ENCODE data around the gene TAMM41.
"Not testable (repeated sequence)": the region's sequence is repeated elsewhere in the genome, so short reads cannot be mapped to it uniquely, and the experiment has no call there.

Gene TAMM41

DNA sequence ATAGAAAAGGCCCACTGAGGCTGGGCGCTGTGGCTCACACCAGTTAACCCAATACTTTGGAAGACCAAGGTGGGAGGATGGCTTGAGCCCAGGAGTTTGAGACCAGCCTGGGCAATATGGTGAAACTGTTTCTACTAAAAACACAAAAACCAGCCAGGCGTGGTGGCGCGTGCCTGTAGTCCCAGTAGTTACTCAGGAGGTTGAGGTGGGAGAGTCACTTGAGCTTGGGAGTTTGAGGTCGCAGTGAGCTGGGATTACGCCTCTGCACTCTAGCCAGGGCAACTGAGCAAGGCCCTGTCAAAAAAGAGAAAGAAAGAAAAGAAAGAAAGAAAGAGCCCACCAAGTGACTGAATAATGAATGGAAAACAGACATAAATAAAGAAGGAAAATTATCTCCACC lies 32.0 kb downstream of the TAMM41 start:
- DNase-seq = no peak

GRCh38 chr3:11810276-11810675 lies 36.4 kb downstream of the TAMM41 start:
- DNase-seq = no peak

GRCh38 chr3:11808231-11808630 lies 38.5 kb downstream of the TAMM41 start:
- DNase-seq = no peak

DNA sequence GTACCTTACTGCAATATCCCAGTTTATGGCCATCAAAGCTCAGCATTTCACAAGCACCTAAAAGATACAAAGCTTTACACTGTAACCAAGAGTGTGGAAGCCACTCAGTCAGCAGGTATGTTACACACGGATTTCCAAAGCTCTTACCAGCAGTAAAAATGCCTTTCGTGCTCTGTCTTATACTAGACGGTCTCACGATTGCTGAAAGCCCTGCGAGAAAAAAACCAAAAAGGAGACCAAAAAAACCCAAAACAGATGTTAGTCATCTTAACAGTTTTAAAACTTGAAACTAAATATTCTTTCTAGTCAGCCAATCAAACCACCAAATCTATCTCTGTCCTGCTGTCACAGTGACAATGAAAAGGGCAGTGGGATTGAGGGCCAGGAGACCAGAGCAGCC lies 39.0 kb downstream of the TAMM41 start:
- DNase-seq = no peak

DNA sequence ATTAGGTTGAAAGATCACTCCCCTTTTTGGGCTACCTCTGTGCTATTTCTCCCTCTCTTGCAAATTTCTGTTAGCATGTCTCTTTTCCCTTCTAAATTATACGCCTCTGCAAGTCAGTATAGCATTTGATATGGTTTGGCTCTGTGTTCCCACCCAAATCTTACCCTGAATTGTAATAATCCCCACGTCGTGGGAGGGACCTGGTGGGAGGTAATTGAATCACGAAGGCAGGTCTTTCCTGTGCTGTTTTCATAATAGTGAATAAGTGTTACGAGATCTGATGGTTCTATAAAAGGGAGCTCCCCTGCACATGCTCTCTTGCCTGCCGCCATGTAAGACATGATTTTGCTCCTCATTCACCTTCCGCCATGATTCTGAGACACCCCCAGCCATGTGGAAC lies 41.0 kb downstream of the TAMM41 start:
- no peak for DNase-seq

DNA sequence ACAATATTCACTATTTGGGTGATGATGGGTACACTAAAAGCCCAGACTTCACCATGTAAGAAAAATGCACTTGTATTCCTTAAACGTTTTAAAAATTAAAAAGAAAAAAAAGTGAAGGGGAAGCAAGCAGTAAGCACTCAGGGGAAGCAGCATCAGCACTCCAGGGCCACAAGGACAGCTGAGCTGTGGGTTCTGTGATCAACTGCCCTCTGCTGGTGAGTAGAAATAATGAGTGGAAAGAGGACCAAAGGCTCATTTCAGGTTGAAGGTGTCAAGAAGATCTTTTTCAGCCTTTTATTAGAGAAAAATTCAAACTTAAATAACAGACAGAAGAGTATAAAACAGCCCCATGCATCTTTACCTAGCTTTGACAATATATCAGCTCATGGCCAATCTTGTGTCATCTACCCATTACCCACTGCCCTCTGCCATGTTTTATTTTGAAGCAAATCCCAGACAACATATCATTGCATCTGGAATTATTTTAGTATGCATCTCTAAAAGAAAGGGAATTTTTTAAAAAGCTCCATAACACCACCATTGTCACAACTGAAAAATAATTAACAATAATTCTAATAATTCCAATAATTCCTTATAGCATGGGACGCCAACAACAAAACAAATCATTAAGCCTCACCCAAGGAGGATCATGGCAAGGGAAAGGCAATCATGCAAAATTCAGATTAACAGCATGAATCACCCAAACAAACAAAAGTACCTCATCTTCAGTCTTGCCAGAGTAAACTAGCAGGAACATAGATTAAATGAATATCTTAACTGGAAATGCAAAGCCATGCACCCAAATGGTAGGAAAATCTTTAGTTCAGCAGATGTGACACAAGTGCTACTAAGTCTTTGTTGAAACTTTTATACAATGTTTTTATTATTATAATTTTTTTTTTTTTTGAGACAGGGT lies 42.5 kb downstream of the TAMM41 start:
- peak in 1 of 2 experiments; percentile 27 for DNase-seq

GRCh38 chr3:11799791-11800190 lies 46.9 kb downstream of the TAMM41 start:
- DNase-seq = no peak

GRCh38 chr3:11794927-11795326 lies 51.8 kb downstream of the TAMM41 start:
- DNase-seq = no peak

GRCh38 chr3:11791339-11792200 lies 55.1 kb downstream of the TAMM41 start:
- no peak for DNase-seq

- DNase-seq = no peak
Observed at GRCh38 chr3:11789412-11789811, 57.3 kb downstream of the TAMM41 start.

- DNase-seq = no peak
Observed at GRCh38 chr3:11784971-11785377, 61.7 kb downstream of the TAMM41 start.

DNA sequence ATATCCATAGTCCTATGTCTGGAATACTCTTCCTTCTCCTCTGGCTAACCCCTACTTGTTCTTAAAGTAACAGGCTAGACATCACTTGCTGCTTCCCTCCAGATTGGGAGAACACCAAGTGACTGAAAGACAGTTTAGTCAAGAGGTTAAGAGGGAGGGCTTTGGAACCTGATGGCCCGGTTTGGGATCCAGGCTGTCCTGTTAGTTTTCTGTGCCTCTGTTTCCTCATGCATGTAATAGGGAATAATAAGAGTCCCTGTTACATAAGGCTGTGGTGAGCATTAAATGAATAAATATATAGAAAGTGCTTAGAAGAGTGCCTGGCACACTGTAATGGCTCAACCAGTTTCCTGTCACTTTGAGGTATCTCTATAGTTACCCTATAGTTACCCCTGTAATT lies 66.3 kb downstream of the TAMM41 start:
- DNase-seq = no peak

- DNase-seq = no peak
Observed at GRCh38 chr3:11779626-11780025, 67.1 kb downstream of the TAMM41 start.

- no peak for DNase-seq
Observed at GRCh38 chr3:11778248-11778647, 68.4 kb downstream of the TAMM41 start.

DNA sequence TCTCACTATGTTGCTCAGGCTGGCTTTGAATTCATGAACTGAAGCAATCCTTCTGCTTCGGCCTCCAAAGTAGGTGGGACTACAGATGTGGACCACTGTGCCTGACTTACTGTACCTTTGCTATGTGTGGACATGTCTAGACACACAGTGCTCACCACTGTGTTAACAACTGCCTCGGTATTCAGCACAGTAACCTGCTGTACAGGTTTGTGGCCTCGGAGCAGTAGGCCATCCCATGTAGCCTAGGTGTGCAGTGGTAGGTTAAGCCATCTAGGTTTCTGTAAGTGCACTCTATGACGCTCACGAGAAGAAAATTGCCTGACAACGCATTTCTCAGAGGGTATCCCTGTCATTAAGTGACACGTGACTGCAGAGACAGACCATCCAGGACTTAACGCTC lies 70.3 kb downstream of the TAMM41 start:
- no peak for DNase-seq

GRCh38 chr3:11775493-11775892 lies 71.2 kb downstream of the TAMM41 start:
- DNase-seq = no peak

DNA sequence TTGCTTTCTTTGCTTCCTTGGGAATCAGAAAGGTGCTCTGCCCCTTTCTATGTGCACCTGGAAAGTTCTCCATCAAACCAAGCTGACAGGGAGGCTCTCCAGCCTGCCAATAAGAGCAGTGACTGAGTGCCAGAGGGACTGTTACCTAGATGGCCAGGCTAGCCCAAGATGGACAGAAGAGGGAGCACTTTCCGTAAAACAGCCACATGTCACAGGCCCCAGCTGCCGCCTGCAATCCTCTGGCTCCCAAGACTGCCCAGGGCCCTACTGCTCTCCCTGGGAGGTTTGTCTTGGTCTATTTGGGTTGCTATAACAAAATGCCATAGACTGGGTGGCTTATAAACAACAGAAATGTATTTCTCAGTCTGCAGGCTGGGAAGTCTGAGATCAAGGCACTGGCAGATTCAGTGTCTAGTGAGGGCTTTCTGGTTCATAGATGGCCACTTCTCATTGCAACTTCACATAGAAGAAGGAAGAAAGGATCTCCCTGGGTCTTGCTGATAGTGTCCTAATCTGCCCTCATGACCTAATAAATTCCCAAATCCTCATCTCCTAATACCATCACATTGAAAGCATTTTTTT lies 72.3 kb downstream of the TAMM41 start:
- peak in 1 of 2 experiments; percentile 6 for DNase-seq

GRCh38 chr3:11771931-11772330 lies 74.8 kb downstream of the TAMM41 start:
- not testable (repeated sequence) for DNase-seq

DNA sequence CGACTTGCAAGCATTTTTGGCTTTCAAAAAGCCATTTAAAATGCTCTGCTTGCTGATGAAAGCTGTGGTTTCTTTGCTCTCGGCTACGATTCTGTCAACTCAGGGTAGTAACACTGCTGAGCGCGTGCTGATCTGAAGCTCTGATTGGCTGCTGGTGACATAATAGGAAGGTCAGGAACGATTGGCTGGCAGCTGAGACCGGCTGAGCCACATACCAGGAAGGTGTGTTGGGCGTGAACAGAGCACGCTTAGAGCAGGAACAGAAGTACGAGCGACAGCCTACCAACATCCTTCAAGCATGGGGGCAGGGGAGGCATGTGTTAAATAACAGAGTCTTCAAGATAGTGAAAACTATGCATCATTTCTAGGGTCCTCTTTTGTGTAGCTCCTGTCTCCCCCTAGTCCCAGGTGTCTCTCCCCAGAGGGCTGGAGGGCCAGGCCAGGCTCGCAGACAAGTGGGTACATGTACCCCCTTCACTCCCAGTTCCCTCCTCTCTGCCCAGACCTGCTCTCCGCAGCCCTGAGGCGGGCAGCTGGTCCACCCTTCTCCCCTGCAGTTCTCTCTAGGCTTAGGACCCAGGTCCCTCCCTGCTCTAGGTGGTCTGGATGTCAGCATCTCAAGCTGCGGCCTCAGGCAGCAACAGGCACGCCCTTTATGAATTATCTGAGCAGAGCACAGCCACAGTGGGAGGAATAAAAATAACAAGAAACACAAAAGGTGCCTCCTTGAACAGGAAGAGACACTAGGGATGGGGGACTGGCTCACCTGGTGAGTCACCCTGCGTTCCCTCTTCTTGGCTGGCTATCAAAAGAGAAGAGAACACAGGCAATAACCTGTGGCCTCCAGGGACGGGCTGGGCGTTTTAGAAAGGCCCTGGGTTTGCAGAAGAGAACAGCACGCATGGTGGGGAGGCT lies 76.0 kb downstream of the TAMM41 start:
- no peak for DNase-seq

DNA sequence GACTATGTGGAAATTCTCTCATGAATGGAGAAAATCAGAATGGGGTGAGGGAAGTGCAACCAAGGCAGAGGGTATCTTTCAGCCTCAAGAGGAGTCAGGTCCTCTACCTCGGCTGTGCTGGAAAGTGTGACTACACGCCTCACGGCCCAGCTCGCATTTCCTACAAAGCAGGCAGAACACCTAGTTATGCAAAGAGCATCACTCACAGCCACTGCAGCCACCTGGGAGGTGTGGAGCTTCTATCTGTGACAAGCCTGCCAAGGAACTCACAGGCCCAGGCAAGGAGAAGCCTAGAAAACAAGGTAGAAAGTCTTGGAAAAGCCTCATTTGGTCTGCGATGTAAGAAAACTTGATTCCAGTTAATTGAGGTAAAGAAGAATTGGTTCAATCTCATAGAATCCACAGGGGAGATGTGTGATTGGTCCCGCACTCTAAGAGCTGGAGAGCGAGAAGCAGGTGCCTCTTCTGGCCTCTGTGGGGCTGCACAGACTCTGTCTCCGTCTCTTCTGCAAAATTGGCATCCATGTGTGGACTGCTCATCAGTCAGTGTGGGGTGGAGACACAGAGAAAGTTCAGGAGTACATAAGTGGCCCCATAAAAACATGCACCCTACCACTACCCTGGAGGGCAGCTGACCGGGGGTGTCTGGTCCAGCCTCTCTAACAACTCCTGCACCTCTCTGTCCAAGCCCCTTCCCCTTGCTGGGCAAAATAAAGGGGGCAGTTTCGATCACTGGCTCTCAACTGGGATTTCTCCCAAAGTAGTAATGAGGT lies 76.8 kb downstream of the TAMM41 start:
- no peak for DNase-seq

GRCh38 chr3:11768604-11769003 lies 78.1 kb downstream of the TAMM41 start:
- no peak for DNase-seq

- DNase-seq = no peak
Observed at GRCh38 chr3:11764931-11765363, 81.7 kb downstream of the TAMM41 start.
